Aorta (tissue), 5 donors: ENCODE measurements around the gene OR51B5. TPM values are rescaled to one million over a fixed set of nuclear protein-coding genes. Genes with fewer than 3 reads are reported as not detected.
"Not testable (repeated sequence)": the region's sequence is repeated elsewhere in the genome, so short reads cannot be mapped to it uniquely, and the experiment has no call there.

Source experiments
- ATAC-seq: fragments of 200-7000 bp; cut with Tn5 transposase; one replicate; pipeline ENCODE4 v1.9.1; 2022; ENCODE audit warnings: moderate library complexity; ENCODE audit not compliant: low FRiP score
- DNase-seq, 2 donors: peaks; one replicate each; pipeline ENCODE4 v3.0.0-alpha.2; 2020
- H3K27ac ChIP-seq, 2 donors: one replicate each; pipeline ENCODE4 v1.5.1; 2013; ENCODE audit warnings: low read length in 2 of 2, mild to moderate bottlenecking in 2 of 2, moderate library complexity in 2 of 2, control low read depth in 1 of 2, inconsistent platforms in 1 of 2, low read depth in 1 of 2
- H3K27me3 ChIP-seq, 2 donors: one replicate each; pipeline ENCODE4 v1.6.1; 2013; ENCODE audit warnings: control low read depth in 1 of 2, low read length in 1 of 2, mild to moderate bottlenecking in 1 of 2, moderate library complexity in 1 of 2; ENCODE audit not compliant: insufficient read depth in 2 of 2, control insufficient read depth in 1 of 2
- H3K36me3 ChIP-seq, 2 donors: one replicate each; pipeline ENCODE4 v1.6.1; 2013; ENCODE audit warnings: control low read depth in 1 of 2, low read length in 1 of 2, mild to moderate bottlenecking in 1 of 2; ENCODE audit not compliant: insufficient read depth in 2 of 2, control insufficient read depth in 1 of 2
- H3K4me1 ChIP-seq, 2 donors: one replicate each; pipeline ENCODE4 v1.6.1; 2013; ENCODE audit warnings: low read length in 2 of 2, control low read depth in 1 of 2, mild to moderate bottlenecking in 1 of 2, moderate library complexity in 1 of 2; ENCODE audit not compliant: insufficient read depth in 2 of 2, control insufficient read depth in 1 of 2
- H3K4me3 ChIP-seq, 2 donors: one replicate each; pipeline ENCODE4 v1.5.1; 2013; ENCODE audit warnings: low read length in 2 of 2, control low read depth in 1 of 2, mild to moderate bottlenecking in 1 of 2
- H3K9me3 ChIP-seq: one replicate; pipeline ENCODE4 v1.6.1; 2013; ENCODE audit warnings: mild to moderate bottlenecking, low read length; ENCODE audit not compliant: control insufficient read depth
- WGBS, 2 donors: extraction: QIAGEN DNeasy Blood & Tissue Kit; methylation state at CpG; one replicate each; pipeline ENCODE4 v1.1.7; 2013; 5-methylcytosine and 5-hydroxymethylcytosine counted together
- intact Hi-C, 2 donors: fragments of 100-400 bp; cut with DNase I; formaldehyde crosslinking; loops; one replicate each; pipeline versions ENCODE4 v1.14.2 to v1.15.0; 2022
- polyA plus RNA-seq, 2 donors: library from polyadenylated mRNA; stranded (reverse); fragments of 200-250 nt; gene quantifications; one replicate each; pipeline ENCODE4 v1.2.3, GENCODE V29; 2013
- total RNA-seq, 2 donors: library from RNA; stranded (reverse); fragmentation: NEBNext Ultra II Directional; extraction: Animal tissue kit (Norgen Biotek cat#: 25700); gene quantifications; one replicate each; pipeline ENCODE4 v1.2.1, GENCODE V29; 2021
- donor health status: healthy with polysubstance abuse.
- donor health status: Bipolar disorder and iron deficiency.
- donor health status: DM: no; HTN: no; CAD: no.
- donor health status: DM: no; HTN: no; CAD: no.
- donor health status: DM: yes; HTN: yes; CAD: no.

OR51B5 gene
- total and polyA plus RNA-seq, 4 donors, result 0.71 to 1.2 TPM; not detected in 2

DNA sequence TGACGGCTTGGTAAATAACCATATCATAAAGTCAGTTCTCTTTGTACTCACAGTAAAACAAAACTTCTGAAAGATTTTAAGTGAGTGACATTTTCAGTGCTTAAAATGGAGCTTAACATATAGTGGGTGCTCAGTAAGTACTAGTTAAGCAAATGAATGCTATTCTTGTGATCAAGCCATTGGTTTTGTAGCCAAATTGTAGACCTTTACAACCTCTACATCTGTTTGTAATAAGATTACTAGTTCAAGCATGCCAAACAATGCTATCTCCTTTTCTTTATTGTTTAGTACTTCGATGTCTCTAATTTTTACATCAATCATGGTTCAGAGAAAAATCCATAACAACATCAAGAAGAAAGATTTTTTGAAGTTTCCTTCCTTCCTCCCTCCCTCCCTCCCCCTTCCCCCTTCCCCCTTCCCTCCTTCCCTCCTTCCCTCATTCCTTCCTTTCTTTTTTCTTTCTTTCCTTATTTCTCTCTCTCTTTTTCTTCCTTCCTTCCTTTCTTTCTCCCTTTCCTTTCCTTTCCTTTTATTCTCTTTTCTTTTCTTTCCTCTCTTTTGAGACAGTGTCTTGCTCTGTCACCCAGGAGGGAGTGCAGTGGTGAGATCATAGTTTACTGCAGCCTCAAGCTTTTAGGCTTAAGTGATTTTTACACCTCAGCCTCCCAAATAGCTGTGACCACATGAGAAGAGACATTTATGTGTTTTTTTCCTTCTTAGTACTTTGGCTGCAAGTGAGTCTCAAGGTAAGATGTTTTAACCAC, 35.9 kb downstream of the OR51B5 start:
- H3K27me3 ChIP-seq, result no peaks in the 10 kb centered on the region
- no peaks in the 10 kb centered on the region for H3K9me3 ChIP-seq
- no peaks in the 10 kb centered on the region for H3K4me1 ChIP-seq
- no peak overlapping the region for H3K4me3 ChIP-seq
- 76 to 82% methylated on average over 2 of the region's 2 CpGs for WGBS, 2 donors
- DNase-seq (no peak), ATAC-seq (no peak)
- H3K36me3 ChIP-seq, result no peaks in the 10 kb centered on the region
- H3K27ac ChIP-seq, result no peak overlapping the region
- intact Hi-C loops, result no loop called here

DNA sequence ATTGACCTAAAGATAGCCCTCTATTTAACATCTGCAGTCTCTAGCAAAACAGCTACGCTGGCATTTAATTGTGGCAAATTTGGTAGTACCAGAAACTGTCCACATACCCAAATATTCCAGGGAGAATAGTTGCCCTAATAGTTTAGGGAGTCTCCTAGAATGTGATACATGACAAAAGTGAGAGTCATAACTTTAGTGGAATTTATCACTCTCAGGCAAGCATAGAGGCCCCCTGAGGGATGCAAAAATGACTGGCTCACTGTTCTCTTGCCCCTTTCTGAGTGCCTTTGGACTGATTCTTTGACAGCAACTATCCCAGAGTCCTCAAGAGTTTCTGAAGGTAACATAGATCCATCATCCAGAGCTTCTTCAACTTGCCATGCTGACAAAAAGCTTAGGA, 39.3 kb downstream of the OR51B5 start:
- intact Hi-C loops, result no loop called here
- no peaks in the 10 kb centered on the region for H3K4me1 ChIP-seq
- no peak for DNase-seq
- no peaks in the 10 kb centered on the region for H3K36me3 ChIP-seq
- H3K27ac ChIP-seq, result no peak overlapping the region
- no peaks in the 10 kb centered on the region for H3K9me3 ChIP-seq
- 92 to 96% methylated on average over 1 of the region's 1 CpG for WGBS, 2 donors
- no peak overlapping the region for H3K4me3 ChIP-seq
- H3K27me3 ChIP-seq, result no peaks in the 10 kb centered on the region
- no peak for ATAC-seq

DNA sequence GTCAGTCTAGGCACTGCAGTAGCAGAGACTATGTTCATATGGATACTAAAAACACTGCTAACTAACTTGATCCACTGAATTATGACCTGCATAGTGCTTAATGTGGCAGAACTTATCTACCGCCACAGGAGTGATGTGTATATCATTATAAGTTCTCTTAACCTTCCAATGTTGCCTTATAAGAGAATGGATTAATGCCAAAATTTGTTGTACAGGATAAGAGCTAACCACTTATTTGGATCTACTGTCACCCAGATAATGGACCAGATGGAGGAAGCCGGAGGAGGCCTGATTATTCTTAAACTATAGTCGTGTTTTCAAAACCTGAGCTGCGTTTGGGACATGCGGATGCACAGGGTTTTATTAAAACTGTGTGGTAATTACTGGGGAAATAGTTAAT, 39.7 kb downstream of the OR51B5 start:
- ATAC-seq (no peak), DNase-seq (no peak)
- 74 to 76% methylated on average over 5 of the region's 5 CpGs for WGBS, 2 donors
- Histone ChIP-seq H3K36me3 (no peaks in the 10 kb centered on the region), H3K4me1 (no peaks in the 10 kb centered on the region), H3K4me3 (no peak overlapping the region), H3K27ac (no peak overlapping the region), H3K27me3 (no peaks in the 10 kb centered on the region), H3K9me3 (no peaks in the 10 kb centered on the region)
- intact Hi-C loops, result no loop called here

DNA sequence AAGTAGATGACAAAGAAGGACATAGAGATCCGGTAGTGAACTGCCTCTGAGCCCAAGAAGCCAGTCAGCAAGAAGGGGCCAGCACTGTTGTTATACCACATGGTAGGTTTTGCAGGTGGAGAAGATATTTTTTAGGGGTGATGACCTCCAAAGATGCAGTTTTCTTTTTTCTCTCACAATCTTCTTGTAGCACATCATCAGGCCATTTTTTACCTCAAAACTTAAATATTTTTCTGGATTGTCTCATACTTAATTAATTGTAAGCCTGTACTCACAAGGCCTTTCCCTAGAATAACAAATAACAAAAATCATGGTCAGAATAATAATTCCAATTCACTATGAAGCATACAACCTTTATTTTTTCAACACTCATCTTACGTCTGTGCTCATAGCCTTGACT, 41.5 kb downstream of the OR51B5 start, which contains the start of gene OR51B4:
TSS of gene OR51B4 (minus strand) at position 101 of the 400 bp plus-strand sequence. CDS start at position 101, 0 bp downstream.
- intact Hi-C loops, result no loop called here
- no peaks in the 10 kb centered on the region for H3K4me1 ChIP-seq
- no peaks in the 10 kb centered on the region for H3K9me3 ChIP-seq

DNA sequence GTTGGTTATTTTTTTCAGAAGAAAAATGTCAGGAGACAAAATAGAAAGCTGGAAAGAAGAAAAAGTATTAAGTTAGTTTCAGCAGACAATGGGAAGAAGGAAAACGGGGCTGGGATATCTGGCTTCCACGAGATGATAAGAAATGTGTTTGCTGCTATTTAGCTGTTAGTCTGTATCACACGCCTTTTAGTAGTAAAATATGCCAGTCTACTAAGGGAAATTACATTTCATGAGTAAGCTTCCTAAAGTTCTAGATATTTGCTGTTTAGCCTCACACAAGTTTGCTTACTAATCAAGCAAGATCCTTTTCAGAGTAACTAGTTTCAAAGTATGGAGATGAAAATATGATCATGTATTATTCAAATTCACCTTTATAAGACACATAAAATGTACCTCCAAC, 43.1 kb downstream of the OR51B5 start:
- Histone ChIP-seq H3K27me3 (no peaks in the 10 kb centered on the region), H3K4me3 (no peak overlapping the region), H3K27ac (no peak overlapping the region), H3K36me3 (no peaks in the 10 kb centered on the region), H3K4me1 (no peaks in the 10 kb centered on the region), H3K9me3 (no peaks in the 10 kb centered on the region)
- intact Hi-C loops, result no loop called here
- DNase-seq (no peak), ATAC-seq (no peak)
- 35 to 40% methylated on average over 3 of the region's 3 CpGs for whole genome bisulfite sequencing, 2 donors

More for the DNA sequence above, 41.5 kb downstream of the OR51B5 start, which contains the start of gene OR51B4:
- no peak for DNase-seq
- Histone ChIP-seq H3K27me3 (no peaks in the 10 kb centered on the region), H3K27ac (no peak within 1 kb of the TSS), H3K36me3 (no peaks in the 10 kb centered on the region), H3K4me3 (no peak within 1 kb of the TSS)
- ATAC-seq, result no peak
- 86 to 95% methylated on average over 2 of the region's 2 CpGs for WGBS, 2 donors

DNA sequence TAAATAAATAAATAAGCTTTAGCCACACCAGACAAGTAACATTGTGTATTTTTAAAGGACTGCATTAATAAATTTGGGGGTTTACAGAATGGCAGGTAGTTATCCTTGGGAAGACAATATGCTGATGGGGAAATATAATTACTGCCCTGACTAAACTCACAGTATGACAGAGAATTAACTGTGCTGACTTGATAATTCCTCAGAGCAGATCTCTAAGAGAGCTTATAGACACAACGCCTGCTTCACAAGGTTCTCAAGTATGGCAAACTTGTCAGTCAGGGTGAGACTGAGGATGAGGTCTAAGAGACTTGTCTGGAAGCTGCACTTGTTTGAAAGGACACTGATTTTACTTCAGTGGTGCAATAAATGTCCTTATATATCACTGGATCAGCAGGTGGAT, 44.9 kb downstream of the OR51B5 start:
- intact Hi-C loops, result no loop called here
- Histone ChIP-seq H3K27me3 (no peaks in the 10 kb centered on the region), H3K4me1 (no peaks in the 10 kb centered on the region), H3K36me3 (no peaks in the 10 kb centered on the region), H3K9me3 (no peaks in the 10 kb centered on the region), H3K27ac (no peak overlapping the region), H3K4me3 (no peak overlapping the region)
- DNase-seq (no peak), ATAC-seq (no peak)
- 3 to 78% methylated on average over 1 of the region's 1 CpG for WGBS, 2 donors

DNA sequence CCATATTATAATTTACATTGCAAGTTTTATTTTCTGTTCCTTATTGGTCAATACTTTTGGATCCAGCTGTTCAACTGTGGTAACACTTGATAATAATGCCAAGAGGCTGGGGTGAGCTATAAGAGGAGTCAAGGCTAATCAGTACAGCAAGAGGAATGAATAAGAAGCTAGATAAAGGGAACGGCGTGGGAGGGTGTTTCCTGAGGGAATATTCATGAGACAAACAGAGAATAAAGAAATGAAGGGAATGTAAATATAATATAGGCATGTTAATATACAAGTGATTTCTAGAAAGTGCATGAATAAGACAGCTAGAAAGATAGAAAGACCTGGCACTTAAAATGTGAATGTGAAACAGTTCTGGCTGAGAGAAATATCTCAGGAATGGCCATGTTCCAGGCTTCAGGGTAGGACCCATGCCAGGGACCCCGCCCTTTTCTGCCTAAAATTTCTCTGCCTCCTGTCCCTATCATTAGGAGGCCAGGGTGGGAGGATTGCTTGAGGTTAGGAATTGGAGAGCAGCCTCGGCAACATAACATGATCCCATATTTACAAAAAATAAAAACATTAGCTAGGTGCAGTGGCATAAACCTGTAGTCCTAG, 45.5 kb downstream of the OR51B5 start:
- Histone ChIP-seq H3K36me3 (no peaks in the 10 kb centered on the region), H3K27me3 (no peaks in the 10 kb centered on the region), H3K4me3 (no peak overlapping the region), H3K27ac (no peak overlapping the region), H3K4me1 (no peaks in the 10 kb centered on the region), H3K9me3 (no peaks in the 10 kb centered on the region)
- intact Hi-C loops, result no loop called here
- ATAC-seq, result peak; percentile 7
- WGBS, 2 donors, result 47% methylated on average over 4 of the region's 4 CpGs
- no peak for DNase-seq

DNA sequence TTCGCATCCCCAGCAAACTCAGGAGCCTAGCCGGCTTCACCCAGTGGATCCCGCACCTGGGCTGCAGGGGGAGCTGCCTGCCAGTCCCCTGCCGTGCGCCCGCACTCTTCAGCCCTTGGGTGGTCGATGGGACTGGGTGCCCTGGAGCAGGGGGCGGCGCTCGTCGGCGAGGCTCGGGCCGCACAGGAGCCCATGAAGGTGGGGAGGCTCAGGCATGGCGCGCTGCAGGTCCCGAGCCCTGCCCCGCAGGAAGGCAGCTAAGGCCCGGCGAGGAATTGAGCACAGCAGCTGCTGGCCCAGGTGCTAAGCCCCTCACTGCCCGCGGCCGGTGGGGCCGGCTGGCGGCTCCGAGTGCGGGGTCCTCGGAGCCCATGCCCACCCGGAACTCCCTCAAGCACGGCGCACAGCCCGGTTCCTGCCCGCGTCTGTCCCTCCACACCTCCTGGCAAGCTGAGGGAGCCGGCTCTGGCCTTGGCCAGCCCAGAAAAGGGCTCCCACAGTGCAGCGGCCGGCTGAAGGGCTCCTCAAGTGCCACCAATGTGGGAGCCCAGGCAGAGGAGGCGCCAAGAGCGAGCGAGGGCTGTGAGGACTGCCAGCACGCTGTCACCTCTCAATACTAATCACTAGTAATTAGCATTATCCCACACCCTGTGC, 48.9 kb downstream of the OR51B5 start:
- H3K27ac ChIP-seq, intact Hi-C loops, H3K9me3 ChIP-seq, H3K36me3 ChIP-seq, ATAC-seq, H3K4me1 ChIP-seq, H3K27me3 ChIP-seq, H3K4me3 ChIP-seq: not testable (repeated sequence)
- peak in 1 of 2 donors; percentile 71 for DNase-seq
- WGBS, 2 donors, result 90 to 92% methylated on average over 36 to 41 of the region's 41 CpGs
